ENCODE data around the gene KMT2C.

DNA sequence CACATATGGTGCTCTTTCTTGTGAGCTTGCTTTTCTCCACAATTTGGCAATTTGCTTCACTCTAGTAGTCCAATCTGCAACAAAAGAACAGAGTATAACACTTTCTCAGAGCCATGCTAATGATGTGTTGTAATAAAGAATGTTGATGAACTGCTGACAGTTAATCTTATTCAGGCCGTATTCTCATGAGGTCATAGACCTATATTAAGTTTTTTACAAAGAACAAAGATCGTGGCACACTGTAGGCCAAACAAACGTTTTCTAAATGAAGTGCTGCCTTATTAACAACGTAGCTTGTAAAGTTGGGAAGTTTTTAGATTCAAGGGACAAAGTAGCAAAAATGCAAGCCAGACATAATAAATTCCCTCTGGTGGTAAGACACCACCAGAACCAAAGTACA is 250.2 kb downstream of the KMT2C start:
- TF ChIP-seq, protein P1, sequence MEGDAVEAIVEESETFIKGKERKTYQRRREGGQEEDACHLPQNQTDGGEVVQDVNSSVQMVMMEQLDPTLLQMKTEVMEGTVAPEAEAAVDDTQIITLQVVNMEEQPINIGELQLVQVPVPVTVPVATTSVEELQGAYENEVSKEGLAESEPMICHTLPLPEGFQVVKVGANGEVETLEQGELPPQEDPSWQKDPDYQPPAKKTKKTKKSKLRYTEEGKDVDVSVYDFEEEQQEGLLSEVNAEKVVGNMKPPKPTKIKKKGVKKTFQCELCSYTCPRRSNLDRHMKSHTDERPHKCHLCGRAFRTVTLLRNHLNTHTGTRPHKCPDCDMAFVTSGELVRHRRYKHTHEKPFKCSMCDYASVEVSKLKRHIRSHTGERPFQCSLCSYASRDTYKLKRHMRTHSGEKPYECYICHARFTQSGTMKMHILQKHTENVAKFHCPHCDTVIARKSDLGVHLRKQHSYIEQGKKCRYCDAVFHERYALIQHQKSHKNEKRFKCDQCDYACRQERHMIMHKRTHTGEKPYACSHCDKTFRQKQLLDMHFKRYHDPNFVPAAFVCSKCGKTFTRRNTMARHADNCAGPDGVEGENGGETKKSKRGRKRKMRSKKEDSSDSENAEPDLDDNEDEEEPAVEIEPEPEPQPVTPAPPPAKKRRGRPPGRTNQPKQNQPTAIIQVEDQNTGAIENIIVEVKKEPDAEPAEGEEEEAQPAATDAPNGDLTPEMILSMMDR (IDR thresholded peaks at IDR 0.05 in 4 of 5, conservative IDR thresholded peaks at IDR 0.05 in 1 of 5), result no peak
- TF ChIP-seq POLR2A (IDR thresholded peaks at IDR 0.05), result no peak

All from gastrocnemius medialis (tissue), 4 donors.